Mesodermal cell (in vitro differentiated cells): ENCODE data around the gene PDE4B.

Source experiments
- H3K27ac ChIP-seq: 2 replicates; pipeline ENCODE4 v1.7.0; 2013; ENCODE audit warnings: mild to moderate bottlenecking, low read depth, low read length, moderate library complexity; ENCODE audit not compliant: severe bottlenecking
- H3K36me3 ChIP-seq: 2 replicates; pipeline ENCODE4 v1.7.1; 2013; ENCODE audit warnings: mild to moderate bottlenecking, low read length, moderate library complexity; ENCODE audit not compliant: control insufficient read depth, insufficient read depth
- H3K4me1 ChIP-seq: one replicate; pipeline ENCODE4 v1.7.1; 2013; ENCODE audit warnings: mild to moderate bottlenecking, low read length; ENCODE audit not compliant: insufficient read depth, control insufficient read depth, poor library complexity, severe bottlenecking
- H3K4me3 ChIP-seq: 2 replicates; pipeline ENCODE4 v1.7.0; 2013; ENCODE audit warnings: low read length, control low read depth, mild to moderate bottlenecking; ENCODE audit not compliant: insufficient read depth, poor library complexity, severe bottlenecking; ENCODE audit errors: extremely low read depth
- H3K9me3 ChIP-seq: 2 replicates; pipeline ENCODE4 v1.7.1; 2013; ENCODE audit warnings: mild to moderate bottlenecking, low read length, moderate library complexity; ENCODE audit not compliant: control insufficient read depth
- WGBS, 2 experiments: methylation state at CpG; one replicate each; pipeline ENCODE4 v1.1.5; 2013; ENCODE audit warnings: missing lambda C conversion rate in 2 of 2; ENCODE audit not compliant: insufficient coverage in 2 of 2; 5-methylcytosine and 5-hydroxymethylcytosine counted together

PDE4B gene

GRCh38 chr1:65921446-65921845 lies 128.8 kb downstream of the PDE4B start:
- Histone ChIP-seq H3K27ac (no peak overlapping the region), H3K4me3 (no peak overlapping the region), H3K36me3 (no peaks in the 10 kb centered on the region), H3K4me1 (no peaks in the 10 kb centered on the region), H3K9me3 (no peaks in the 10 kb centered on the region)
- WGBS, 2 experiments = 93 to 100% methylated on average over 2 to 3 of the region's 4 CpGs

- H3K4me1 ChIP-seq = no peaks in the 10 kb centered on the region
- no peak overlapping the region for H3K4me3 ChIP-seq
- no peaks in the 10 kb centered on the region for H3K9me3 ChIP-seq
- no peaks in the 10 kb centered on the region for H3K36me3 ChIP-seq
- no peak overlapping the region for H3K27ac ChIP-seq
Measured at GRCh38 chr1:65924471-65924870, 131.8 kb downstream of the PDE4B start.

GRCh38 chr1:65938506-65938905 lies 145.8 kb downstream of the PDE4B start:
- Histone ChIP-seq H3K4me3 (no peak overlapping the region), H3K36me3 (no peaks in the 10 kb centered on the region), H3K27ac (no peak overlapping the region), H3K4me1 (no peaks in the 10 kb centered on the region), H3K9me3 (no peaks in the 10 kb centered on the region)

GRCh38 chr1:65939191-65939590 lies 146.5 kb downstream of the PDE4B start:
- Histone ChIP-seq H3K4me3 (no peak overlapping the region), H3K9me3 (no peaks in the 10 kb centered on the region), H3K27ac (no peak overlapping the region), H3K4me1 (no peaks in the 10 kb centered on the region), H3K36me3 (no peaks in the 10 kb centered on the region)

GRCh38 chr1:65939636-65940035 lies 146.9 kb downstream of the PDE4B start:
- H3K4me3 ChIP-seq = no peak overlapping the region
- no CpG with 5 or more reads among the region's 2 CpGs for WGBS, 2 experiments
- no peaks in the 10 kb centered on the region for H3K9me3 ChIP-seq
- H3K27ac ChIP-seq = no peak overlapping the region
- H3K36me3 ChIP-seq = no peaks in the 10 kb centered on the region
- no peaks in the 10 kb centered on the region for H3K4me1 ChIP-seq

- H3K4me1 ChIP-seq = no peaks in the 10 kb centered on the region
- no peaks in the 10 kb centered on the region for H3K36me3 ChIP-seq
- H3K9me3 ChIP-seq = no peaks in the 10 kb centered on the region
- WGBS, 2 experiments = 81 to 95% methylated on average over 3 to 4 of the region's 4 CpGs
- H3K4me3 ChIP-seq = no peak overlapping the region
- no peak overlapping the region for H3K27ac ChIP-seq
Measured at GRCh38 chr1:65940126-65940525, 147.4 kb downstream of the PDE4B start.

GRCh38 chr1:65942476-65942875 lies 149.8 kb downstream of the PDE4B start:
- Histone ChIP-seq H3K36me3 (no peaks in the 10 kb centered on the region), H3K4me1 (no peaks in the 10 kb centered on the region), H3K9me3 (no peaks in the 10 kb centered on the region), H3K4me3 (no peak overlapping the region), H3K27ac (no peak overlapping the region)
- WGBS, 2 experiments = 56% methylated on average over 1 of the region's 1 CpG; no CpG with 5 or more reads in 1 of the 2 experiments

GRCh38 chr1:65946376-65946775 lies 153.7 kb downstream of the PDE4B start:
- H3K4me1 ChIP-seq = no peaks in the 10 kb centered on the region
- H3K4me3 ChIP-seq = no peak overlapping the region
- no peaks in the 10 kb centered on the region for H3K36me3 ChIP-seq
- no peaks in the 10 kb centered on the region for H3K9me3 ChIP-seq
- no peak overlapping the region for H3K27ac ChIP-seq
- WGBS, 2 experiments = 100% methylated on average over 1 of the region's 1 CpG; no CpG with 5 or more reads in 1 of the 2 experiments

GRCh38 chr1:65946960-65947359 lies 154.3 kb downstream of the PDE4B start:
- no peaks in the 10 kb centered on the region for H3K4me1 ChIP-seq
- no peak overlapping the region for H3K27ac ChIP-seq
- H3K36me3 ChIP-seq = no peaks in the 10 kb centered on the region
- WGBS, 2 experiments = 89 to 93% methylated on average over 3 of the region's 5 CpGs
- H3K9me3 ChIP-seq = no peaks in the 10 kb centered on the region
- H3K4me3 ChIP-seq = no peak overlapping the region

GRCh38 chr1:65948609-65949229 lies 156.0 kb downstream of the PDE4B start:
- Histone ChIP-seq H3K4me3 (no peak overlapping the region), H3K36me3 (no peaks in the 10 kb centered on the region), H3K4me1 (no peaks in the 10 kb centered on the region), H3K27ac (no peak overlapping the region), H3K9me3 (no peaks in the 10 kb centered on the region)
- 78 to 85% methylated on average over 4 to 5 of the region's 7 CpGs for WGBS, 2 experiments

- Histone ChIP-seq H3K4me3 (no peak overlapping the region), H3K27ac (no peak overlapping the region), H3K36me3 (no peaks in the 10 kb centered on the region), H3K4me1 (no peaks in the 10 kb centered on the region), H3K9me3 (no peaks in the 10 kb centered on the region)
- 78 to 95% methylated on average over 2 of the region's 2 CpGs for WGBS, 2 experiments
Measured at GRCh38 chr1:65949230-65949626, 156.5 kb downstream of the PDE4B start.
